ENCODE results near the gene PAPOLA.

GRCh38 chr14:96568621-96569020 is 66.4 kb downstream of the PAPOLA start:
- no peak for TF ChIP-seq ZBTB7A (IDR thresholded peaks at IDR 0.05; ENCODE audit: low read depth)
- no peak for TF ChIP-seq TCF12 (IDR thresholded peaks at IDR 0.05; ENCODE audit: low read depth)
- TF ChIP-seq USF1 (IDR thresholded peaks at IDR 0.05): no peak
- no peak for TF ChIP-seq CEBPB (IDR thresholded peaks at IDR 0.05)
- TF ChIP-seq RAD21 (IDR thresholded peaks at IDR 0.05; ENCODE audit: low read depth): no peak
- TF ChIP-seq MAX (IDR thresholded peaks at IDR 0.05): no peak
- no peak for TF ChIP-seq YY1 (IDR thresholded peaks at IDR 0.05; ENCODE audit: low read depth)
- TF ChIP-seq CREB1 (IDR thresholded peaks at IDR 0.05; ENCODE audit: low read depth): no peak
